GM18870 (cell line): ENCODE data around the gene ZBTB1.
"Not testable (repeated sequence)": the region's sequence is repeated elsewhere in the genome, so short reads cannot be mapped to it uniquely, and the experiment has no call there.

Experiments used
- ATAC-seq: cut with Tn5 transposase; IDR thresholded peaks from one replicate; pipeline ENCODE4 v1.9.1; 2021; ENCODE audit warnings: moderate library complexity; ENCODE audit not compliant: unreplicated experiment

The ZBTB1 gene

DNA sequence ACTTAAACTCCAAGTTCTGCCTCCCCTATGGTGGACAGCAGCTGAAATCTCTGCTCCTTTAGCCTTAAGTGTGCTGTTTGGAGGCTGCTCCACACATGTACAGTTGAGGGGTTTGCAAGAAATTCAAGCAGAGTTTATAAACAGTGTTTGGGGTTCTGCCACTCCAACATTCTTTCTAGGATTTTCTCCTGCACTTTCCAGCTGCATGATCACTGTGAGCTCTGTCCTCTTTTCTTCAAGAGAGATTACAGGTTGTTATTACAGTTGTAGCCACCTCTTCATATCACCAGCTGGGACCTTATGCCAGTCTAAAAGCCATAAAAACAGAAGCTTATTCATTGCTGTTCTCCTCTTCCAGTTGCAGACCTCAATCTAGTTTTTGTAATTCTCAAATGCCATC lies 9.3 kb upstream of the ZBTB1 start:
- no peak for ATAC-seq

DNA sequence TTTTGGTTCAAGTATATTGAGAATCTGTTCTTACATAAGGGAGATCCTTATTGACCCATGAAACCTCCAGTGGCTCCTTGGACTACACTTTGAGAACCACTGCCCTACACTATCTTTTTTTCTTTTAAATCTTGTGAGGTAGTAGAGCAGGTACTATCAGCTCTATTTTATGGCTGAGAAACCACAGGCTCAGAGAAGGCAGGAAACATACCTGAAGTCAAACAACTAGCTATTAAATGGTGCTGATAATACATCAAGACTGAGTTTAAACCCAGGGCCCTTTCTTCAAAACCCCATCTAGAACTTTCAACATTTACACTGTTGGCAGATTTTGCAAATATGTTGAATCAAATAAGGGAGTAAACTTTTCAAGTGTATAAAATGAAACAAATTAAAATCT lies 7.8 kb upstream of the ZBTB1 start:
- ATAC-seq = no peak

DNA sequence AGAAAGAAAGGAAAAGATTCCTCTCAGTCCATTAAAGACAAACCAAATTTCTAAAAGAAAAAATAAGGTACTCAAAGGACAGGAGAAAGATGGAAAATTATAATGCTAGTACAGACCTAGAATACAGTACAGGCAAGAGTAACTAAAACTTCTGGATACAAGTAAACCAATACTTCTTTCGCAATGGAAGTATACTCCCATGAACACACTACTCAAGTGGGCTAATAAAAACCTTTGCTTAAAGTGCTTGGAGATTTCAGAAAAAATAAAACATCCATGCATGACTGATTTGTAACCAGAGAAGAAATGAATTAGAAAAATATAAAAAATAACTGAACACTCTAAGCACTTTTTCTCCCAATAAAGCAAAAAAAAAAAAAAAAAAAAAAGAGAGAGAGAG lies 4.5 kb upstream of the ZBTB1 start:
- no peak for ATAC-seq

DNA sequence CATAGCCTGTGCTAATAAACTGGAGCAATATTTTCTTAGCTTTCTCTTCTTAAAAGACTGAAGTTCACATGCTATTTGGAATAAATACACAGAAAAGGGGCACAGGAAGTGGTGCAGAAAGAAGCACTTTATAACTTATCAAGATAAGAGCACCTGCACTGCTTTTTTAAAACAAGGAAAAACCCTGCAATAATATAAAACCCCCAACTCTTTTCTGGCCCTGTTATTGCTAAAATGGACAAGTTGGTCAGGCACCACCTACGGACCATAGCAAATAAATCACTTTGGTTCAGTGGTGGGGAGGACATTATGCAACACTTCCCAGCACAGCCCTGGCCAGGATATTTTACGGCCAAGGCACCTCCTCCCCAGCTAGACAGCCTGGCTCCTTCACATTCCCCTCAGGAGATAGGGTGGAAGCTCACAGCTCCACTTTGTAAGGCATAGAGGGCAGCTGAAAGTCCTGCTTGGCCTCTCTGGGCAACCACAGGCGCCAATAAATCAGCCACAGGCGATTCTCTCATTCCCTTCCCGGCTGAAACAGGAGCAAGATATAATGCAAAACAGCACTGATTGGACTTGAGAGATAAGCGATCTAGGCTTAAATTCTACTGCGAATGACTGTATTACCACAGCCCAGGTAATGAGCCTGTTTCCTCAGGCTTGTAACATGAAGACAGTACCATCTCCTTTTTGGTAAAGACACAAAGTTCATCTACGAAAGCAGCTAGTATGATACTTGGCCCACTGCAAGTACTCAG lies 3.0 kb upstream of the ZBTB1 start:
- no peak for ATAC-seq

DNA sequence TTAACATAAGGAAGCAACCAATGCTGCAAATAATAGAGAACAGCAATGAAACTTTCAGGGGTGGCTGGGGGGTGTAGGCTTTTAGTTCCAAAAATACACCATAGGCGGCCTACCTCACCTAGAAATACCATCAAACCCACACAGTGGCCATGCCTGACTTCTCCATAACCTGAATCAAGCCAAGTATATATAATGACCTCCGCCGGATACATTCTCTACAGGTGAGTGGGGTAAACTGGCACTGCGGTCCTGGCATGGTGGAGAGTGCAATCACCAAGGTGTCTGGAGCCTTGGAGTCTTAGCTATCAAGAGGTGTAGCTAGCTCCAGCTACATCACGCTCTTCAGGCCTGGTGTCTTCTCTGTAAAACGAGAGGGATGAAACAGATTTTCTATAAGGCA lies 2.1 kb upstream of the ZBTB1 start:
- ATAC-seq = no peak

DNA sequence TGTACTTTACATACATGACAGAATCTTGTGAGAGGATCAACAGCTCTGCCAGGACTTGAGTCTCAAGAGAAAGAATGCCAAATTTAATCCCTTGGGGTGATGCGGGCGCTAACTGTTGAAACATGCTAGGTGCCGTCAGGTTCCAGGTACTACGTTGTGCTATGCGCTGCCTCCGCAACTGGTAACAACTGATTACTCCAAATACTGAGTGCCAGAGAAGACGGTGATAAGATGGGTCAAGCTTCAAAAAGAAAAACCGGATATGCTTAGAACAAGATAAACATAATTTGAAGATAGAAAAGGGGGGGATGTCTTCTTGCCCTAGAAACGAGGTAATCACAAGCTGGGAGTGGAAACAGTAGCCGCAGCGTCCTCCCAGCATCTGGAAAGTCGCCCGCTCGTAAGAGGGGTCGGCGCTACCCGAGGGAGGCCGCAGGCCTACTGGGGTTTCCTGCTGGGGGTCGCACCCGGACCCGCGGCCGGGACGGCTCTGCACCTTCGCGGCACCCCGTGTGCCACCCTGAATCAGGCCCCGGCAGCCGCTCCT lies 1.6 kb upstream of the ZBTB1 start:
- ATAC-seq = no peak

DNA sequence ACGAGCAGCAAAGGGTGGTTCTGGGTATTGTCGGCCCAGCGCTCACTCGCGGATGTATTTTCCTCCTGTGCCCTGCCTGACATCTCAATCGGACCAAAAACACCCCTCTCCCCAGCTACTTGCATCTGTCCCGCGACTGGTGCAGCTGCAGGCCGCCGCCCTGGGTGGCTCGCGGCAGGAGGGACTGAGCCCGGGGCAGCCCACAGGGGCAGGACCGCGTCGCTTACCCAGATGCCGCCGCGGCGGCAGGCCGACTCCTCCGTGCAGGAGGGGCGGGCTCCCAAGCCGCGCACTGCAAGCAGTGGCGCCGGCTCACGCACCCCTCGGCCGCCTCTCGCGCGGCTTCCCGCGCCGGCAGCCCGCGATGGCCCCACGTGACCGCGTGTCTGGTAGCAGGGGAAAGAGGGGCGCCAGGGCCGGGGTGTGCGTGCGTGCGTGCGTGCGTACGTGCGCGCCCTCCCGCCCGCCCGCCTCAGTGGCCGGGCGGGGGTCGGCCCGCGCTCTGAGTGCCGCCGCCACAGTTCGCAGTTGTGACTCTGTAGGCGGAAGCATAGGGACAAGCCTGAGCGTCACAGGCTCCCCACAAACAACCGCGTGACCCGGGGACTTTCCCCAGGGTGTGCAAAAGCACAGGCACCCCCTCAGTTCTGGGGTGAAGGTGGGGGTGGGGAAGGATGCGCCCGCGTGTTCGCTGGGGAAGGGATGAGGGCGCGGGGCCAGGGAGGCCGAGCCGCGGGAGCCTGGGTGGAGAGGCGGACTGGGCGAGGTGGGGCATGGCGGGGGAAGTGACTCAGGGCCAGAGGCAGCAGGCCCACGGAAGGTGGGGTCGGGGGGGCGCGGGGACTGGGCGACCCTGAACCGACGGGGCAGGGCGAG lies 898 bp upstream of the ZBTB1 start, which contains the start of gene ZBTB25:
TSS of gene ZBTB25 (minus strand) at position 405 of the 876 bp plus-strand sequence. CDS start 13,305 bp downstream, outside the sequence.
- peak; percentile 59 for ATAC-seq

DNA sequence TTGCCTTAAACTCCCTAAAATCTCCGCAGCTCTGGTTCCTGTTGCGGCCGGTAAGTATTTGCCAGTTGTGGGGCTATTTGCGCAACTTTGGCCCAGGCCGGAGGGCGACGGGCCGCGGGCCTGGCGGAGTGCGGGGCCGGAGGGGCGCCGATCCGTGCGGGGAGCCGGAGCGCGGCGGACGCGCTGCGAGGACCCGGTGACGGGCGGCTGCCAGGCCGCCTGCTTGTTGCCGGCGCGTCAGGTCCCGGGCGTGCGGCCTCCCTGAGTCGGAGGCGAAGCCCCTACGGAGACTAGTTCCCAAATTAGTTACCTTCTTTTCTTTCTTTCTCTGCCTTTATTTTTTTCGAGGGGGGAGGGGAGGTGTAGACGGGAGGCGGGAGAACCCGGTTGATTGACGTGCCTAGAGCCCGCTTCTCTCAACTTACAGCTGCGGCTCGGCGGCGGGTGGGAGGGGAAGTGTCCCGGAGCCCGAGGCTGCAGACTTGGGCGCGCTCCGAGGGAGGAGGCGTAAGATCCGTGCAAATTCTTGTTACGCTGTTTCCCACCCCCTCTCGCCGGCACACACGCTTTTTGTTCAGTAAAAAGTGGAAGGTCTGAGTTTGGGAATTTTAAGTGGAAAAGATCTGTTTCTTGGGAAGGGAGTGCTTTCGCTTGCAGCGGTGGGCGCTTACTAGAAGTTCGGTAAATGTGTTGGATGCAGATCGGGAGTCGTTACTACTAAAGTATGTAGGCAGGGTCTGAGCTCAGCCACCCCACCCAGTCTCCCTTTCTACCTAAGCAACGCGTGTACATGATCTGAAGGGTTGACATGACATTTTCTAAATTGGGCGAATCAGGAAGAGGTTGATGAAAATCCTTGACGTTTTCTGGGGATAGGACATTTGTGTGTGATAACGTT lies 576 bp downstream of the ZBTB1 start:
- ATAC-seq = no peak

DNA sequence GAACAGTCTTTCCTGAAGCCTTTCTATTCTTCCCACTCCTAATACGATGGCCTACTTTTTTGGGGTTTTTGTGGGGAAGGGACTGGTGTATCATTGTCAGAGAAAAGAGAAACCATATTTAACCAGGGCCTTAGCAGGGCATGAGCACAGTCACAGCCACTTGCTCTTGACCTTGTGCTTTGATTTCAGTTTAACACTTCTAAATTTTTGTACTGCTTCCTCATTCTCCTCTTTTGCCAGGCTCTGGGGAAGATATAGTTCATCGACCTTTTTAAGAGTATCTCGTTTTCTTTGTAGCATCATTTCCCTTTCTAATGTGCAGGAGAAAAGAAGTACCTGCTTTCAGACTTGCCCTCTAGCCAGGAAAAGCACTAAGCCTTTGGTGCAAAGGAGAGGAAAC lies 2.2 kb downstream of the ZBTB1 start:
- ATAC-seq = no peak

DNA sequence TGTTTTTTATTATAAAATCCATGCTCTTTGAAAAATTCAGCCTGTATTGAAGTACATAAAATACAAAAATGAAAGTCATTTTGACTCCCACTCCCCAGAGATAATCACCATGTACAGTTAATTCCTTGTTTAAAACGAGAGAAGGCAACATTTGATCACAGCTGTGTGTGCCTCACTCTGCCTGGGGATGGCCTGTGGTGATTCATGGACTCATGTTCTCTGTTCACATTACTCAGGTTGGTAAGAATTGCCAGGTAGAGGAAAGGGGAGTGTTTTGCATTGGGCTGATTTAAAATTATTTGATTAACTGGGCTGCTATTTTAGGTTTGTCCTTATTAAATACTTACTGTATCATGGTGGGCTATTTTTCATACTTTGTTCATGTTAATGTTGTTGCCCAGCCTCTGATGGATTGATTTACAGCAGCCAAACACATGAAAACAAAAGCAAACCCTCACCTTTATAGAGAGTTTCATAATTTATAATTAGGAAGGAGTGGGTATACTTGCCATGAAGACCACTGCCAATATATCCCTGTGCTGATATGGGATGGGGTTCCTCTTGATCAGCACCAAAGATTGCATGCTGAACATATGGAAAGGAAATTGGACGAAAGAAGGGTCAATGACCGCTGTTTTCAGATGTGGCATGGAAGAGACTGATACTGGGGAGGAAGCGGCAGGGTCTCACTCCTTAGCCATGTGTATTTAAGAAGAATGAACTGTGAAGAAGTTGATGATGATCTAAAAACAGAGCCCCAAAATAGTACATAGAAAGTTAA lies 3.0 kb downstream of the ZBTB1 start:
- no peak for ATAC-seq

DNA sequence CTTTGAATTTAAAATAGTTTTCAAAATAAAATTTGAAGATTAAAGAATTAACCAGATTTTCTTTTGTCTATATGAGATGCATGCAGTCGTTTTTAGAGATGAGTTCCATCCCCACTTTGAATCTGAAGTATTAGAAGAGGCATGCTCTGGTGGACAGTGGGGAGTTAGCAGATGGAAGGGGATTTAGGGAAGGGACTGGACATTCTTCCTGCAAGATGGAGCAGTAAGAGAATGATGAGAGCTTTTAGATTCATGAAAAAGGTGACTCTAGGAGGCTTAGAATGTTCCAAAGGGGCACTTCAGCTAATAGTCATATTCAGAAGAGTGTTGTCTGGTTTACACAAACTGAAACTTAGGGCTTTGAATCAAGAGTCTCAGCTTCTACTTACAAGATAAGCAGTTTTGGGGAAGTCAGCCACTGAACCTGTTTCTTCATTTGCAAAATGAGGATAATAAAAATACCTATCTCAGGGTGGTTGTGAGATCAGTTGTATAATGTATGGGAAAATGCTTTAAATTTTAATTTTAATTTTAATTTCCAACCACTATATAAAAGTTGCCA lies 3.7 kb downstream of the ZBTB1 start:
- ATAC-seq = no peak

DNA sequence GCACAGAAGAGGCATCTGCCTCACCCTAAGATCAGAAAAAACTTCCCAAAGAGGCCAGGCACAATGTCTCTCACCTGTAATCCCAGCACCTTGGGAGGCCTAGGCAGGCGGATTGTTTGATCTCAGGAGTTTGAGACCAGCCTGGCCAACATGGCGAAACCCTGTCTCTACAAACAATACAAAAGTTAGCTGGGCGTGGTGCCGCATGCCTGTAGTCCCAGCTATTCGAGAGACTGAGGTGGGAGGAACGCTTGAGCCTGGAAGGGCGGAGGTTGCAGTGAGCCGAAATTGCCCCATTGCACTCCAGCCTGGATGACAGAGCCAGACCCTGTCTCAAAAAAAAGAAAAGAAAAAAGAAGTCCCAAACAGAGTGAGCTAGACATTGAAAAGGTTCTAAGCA lies 4.5 kb downstream of the ZBTB1 start:
- ATAC-seq = no peak

DNA sequence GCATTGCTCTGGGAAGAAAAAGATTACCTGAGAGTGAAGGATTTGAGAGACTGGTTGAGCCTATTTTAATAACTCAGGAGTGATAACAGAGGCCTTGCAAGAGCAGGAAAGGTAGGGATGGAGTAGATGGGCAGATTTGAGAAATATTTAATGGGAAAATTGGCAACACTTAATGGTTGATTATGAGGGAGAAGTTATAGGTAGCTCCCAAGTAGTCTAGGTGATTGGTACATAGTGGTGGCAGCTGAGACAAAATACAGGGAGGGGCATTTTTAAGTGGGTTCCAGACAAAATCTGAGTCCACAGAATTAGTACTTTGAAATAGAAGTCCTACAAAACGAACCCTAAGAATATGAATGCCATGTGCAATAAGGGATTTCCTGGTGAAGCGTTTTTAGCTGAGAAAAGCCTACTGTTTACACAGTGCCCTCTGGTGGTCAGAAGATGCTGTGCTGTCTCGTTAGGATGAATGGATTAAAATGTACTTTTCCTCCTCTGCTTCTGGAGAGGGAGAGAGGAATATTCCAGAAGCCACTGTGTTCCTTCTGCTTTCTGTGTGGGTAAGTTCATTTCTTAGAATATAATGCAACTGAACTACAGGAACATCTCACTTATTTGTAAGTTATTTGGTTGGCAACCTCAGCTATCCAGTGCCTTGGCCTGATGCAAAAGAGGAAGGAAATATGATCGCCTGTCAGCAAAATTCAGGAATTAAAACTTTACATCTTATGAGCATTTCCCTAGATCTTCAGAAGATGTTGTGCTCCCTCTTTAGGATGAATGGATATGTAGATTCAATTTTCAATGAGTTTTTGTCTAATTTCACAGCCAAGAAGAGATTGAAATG lies 6.5 kb downstream of the ZBTB1 start:
- ATAC-seq = no peak

DNA sequence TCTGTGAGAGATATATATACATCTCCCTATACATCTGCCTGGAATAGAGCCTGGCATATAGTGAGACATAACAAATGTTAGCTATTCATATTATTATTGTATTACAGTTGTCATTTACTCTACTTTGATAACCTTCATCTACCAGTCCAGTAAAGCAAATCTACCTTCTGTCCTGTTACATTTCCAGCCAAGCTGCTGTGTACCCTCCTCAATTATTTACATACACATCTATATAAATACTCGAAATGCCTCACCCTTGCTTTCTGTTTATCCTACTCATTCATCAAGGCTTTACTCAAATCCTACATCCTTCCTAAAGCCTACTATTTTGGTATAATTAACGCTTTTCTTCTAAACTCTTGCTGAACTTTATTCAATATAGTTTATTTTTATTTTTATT lies 8.7 kb downstream of the ZBTB1 start:
- ATAC-seq = no peak

DNA sequence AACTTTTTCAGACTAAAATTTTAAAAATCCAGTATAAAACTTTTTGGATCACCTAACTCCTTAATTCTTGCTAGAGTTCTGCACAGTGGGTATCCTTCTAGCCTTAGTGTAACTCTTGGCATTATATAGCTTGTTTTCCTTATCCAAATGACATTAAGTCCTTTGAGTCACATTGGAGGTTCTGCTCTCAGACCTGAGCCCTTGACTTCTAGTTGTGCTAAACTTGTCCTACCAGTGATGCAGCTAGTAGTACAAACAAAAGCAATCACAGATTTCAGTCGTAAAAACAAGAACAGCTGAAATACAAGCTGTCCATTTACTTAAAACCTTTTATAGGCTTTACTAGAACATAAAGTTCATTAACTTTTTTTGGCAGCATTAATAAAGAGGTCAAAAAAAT lies 10.5 kb downstream of the ZBTB1 start:
- no peak for ATAC-seq

DNA sequence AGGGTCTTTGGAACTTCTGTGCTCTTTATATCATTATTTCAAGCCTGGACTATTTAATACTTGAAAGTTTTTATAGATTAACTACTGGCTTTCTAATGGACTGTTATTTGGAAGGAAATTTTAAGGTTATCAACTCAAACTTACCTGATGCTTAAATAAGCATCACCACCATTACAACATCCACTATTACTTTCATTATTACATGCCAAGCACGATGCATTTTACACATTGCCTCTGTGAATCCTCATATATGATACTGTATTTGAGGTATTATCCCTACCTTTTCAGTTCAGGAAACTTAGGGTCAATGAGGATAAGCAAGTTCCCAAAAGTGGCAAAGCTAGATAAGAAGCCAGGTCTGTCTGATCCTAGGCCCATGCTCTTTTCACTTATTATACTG lies 12.4 kb downstream of the ZBTB1 start:
- no peak for ATAC-seq

DNA sequence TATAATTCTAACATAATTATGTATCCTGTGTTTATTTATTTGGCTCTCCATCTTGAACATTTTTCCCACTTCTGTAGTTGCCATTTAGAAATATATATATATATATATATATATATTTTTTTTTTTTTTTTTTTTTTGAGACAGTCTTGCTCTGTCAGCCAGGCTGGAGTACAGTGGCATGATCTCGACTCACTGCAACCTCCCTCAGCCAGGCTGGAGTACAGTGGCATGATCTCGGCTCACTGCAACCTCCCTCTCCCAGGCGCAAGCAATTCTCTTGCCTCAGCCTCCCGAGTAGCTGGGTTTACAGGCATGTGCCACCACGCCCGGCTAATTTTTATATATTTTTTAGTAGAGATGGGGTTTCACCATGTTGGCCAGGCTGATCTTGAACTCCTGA lies 13.1 kb downstream of the ZBTB1 start:
- not testable (repeated sequence) for ATAC-seq

DNA sequence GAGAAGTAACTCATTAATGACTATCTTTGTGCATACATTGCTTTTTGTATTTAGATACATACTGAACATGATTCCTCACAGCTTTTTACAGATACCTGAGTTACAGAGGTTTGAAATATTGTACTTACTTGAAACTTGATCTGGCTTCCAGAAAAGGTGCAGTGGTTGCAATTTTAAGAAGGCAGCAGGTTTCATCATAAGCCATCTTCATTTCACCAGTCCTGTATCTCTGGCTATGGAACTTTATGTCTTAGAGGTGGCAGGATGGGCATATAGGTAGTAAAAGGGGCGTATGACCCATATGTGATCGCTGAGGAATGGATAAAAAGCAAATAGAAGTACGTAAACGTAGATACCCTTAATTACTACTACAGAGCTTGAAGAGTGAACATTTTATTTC lies 13.7 kb downstream of the ZBTB1 start:
- no peak for ATAC-seq

DNA sequence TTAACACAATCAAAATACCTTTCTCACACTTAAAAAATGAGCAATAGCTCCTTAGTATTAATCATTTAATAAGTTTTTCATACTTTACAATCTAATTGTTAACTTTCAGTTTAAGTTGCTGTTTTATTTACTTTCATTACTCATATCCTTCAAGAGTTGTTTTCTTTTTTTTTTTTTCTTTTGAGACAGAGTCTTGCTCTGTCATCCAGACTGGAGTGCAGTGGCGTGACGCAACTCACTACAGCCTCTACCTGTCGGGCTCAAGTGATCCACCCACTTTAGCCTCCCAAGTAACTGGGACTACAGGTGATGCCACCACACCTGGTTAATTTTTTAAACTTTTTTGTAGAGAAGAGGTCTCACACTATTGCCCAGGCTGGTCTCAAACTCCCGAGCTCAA lies 16.1 kb downstream of the ZBTB1 start:
- ATAC-seq = no peak
